ENCODE data around the gene SLC25A42.

DNA sequence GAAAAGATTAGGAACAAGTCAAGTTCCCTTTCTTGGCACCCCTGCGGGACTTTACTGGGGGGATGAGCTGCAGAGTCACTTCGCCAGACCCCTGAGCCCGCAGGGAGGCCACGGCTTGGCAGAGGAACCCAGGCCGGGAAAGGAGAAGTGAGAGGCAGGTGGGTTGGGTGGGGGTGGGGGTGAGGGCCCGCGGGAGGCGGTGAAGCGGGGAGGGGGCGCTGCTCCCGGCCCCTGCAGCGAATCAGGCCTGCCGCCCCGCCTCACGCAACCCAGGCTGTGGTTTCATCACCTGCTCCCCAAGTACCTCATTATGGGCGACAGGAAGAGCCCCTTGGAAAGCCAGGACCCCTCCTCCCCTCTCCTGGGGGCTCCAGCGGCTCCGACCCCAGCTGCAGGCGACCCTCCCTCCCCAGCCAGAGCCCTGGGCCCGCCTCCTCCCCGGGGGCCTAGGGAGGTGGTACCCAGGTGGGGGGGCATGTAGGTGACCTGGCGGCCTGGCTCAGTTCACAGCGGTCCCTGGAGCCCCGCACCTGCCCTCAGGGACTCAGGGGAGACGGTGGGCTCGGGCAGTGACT, 96.8 kb downstream of the SLC25A42 start:
- TF ChIP-seq, protein P1, sequence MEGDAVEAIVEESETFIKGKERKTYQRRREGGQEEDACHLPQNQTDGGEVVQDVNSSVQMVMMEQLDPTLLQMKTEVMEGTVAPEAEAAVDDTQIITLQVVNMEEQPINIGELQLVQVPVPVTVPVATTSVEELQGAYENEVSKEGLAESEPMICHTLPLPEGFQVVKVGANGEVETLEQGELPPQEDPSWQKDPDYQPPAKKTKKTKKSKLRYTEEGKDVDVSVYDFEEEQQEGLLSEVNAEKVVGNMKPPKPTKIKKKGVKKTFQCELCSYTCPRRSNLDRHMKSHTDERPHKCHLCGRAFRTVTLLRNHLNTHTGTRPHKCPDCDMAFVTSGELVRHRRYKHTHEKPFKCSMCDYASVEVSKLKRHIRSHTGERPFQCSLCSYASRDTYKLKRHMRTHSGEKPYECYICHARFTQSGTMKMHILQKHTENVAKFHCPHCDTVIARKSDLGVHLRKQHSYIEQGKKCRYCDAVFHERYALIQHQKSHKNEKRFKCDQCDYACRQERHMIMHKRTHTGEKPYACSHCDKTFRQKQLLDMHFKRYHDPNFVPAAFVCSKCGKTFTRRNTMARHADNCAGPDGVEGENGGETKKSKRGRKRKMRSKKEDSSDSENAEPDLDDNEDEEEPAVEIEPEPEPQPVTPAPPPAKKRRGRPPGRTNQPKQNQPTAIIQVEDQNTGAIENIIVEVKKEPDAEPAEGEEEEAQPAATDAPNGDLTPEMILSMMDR (IDR thresholded peaks at IDR 0.05; ENCODE audit: poor library complexity), result no peak
- no peak for TF ChIP-seq EZH2 (IDR thresholded peaks at IDR 0.05; ENCODE audit: borderline replicate concordance)
